Measurements from ENCODE around the gene UBAC1.
"Not testable (repeated sequence)": the region's sequence is repeated elsewhere in the genome, so short reads cannot be mapped to it uniquely, and the experiment has no call there.

UBAC1 gene

GRCh38 chr9:135957431-135957830 is 3.7 kb downstream of the UBAC1 start:
- H3K4me3 ChIP-seq (ENCODE audit: low read length in 2 of 2), result no peak overlapping the region
- no peaks in the 10 kb centered on the region for H3K27me3 ChIP-seq (ENCODE audit: control insufficient read depth in 1 of 2, insufficient read depth in 2 of 2, low read length in 2 of 2)
- peaks cover 21% of the 10 kb centered on the region for H3K4me1 ChIP-seq (ENCODE audit: control insufficient read depth, insufficient read depth, low read length)
- no peak overlapping the region for H3K27ac ChIP-seq (ENCODE audit: low read length)
- H3K9me3 ChIP-seq (ENCODE audit: control insufficient read depth in 2 of 2, low read length in 2 of 2), result no peaks in the 10 kb centered on the region
- H3K9ac ChIP-seq (ENCODE audit: low read length in 2 of 2), result no peak overlapping the region
- H3K36me3 ChIP-seq (ENCODE audit: control insufficient read depth in 2 of 2, insufficient read depth in 2 of 2, low read length in 2 of 2), result peaks cover 5 to 16% of the 10 kb centered on the region in 2 donors

GRCh38 chr9:135956802-135957174 is 4.4 kb downstream of the UBAC1 start:
- no peak overlapping the region for H3K27ac ChIP-seq (ENCODE audit: low read length)
- no peaks in the 10 kb centered on the region for H3K9me3 ChIP-seq (ENCODE audit: control insufficient read depth in 2 of 2, low read length in 2 of 2)
- peaks cover 12 to 22% of the 10 kb centered on the region in 2 donors for H3K36me3 ChIP-seq (ENCODE audit: control insufficient read depth in 2 of 2, insufficient read depth in 2 of 2, low read length in 2 of 2)
- no peak overlapping the region for H3K9ac ChIP-seq (ENCODE audit: low read length in 2 of 2)
- no peaks in the 10 kb centered on the region for H3K27me3 ChIP-seq (ENCODE audit: control insufficient read depth in 1 of 2, insufficient read depth in 2 of 2, low read length in 2 of 2)
- no peak overlapping the region for H3K4me3 ChIP-seq (ENCODE audit: low read length in 2 of 2)
- H3K4me1 ChIP-seq (ENCODE audit: control insufficient read depth, insufficient read depth, low read length), result peaks cover 21% of the 10 kb centered on the region

GRCh38 chr9:135955934-135956801 is 5.0 kb downstream of the UBAC1 start:
- no peak overlapping the region for H3K4me3 ChIP-seq (ENCODE audit: low read length in 2 of 2)
- H3K9ac ChIP-seq (ENCODE audit: low read length in 2 of 2), result no peak overlapping the region

GRCh38 chr9:135952664-135953206 is 8.4 kb downstream of the UBAC1 start:
- Histone ChIP-seq H3K9me3 (ENCODE audit: control insufficient read depth in 2 of 2, low read length in 2 of 2) (no peaks in the 10 kb centered on the region), H3K4me3 (ENCODE audit: low read length in 2 of 2) (no peak overlapping the region), H3K9ac (ENCODE audit: low read length in 2 of 2) (no peak overlapping the region), H3K27ac (ENCODE audit: low read length) (no peak overlapping the region), H3K36me3 (ENCODE audit: control insufficient read depth in 2 of 2, insufficient read depth in 2 of 2, low read length in 2 of 2) (peaks cover 23 to 34% of the 10 kb centered on the region in 2 donors), H3K27me3 (ENCODE audit: control insufficient read depth in 1 of 2, insufficient read depth in 2 of 2, low read length in 2 of 2) (no peaks in the 10 kb centered on the region), H3K4me1 (ENCODE audit: control insufficient read depth, insufficient read depth, low read length) (peaks cover 2% of the 10 kb centered on the region)

More at GRCh38 chr9:135955934-135956801, 5.0 kb downstream of the UBAC1 start:
- H3K27me3 ChIP-seq (ENCODE audit: control insufficient read depth in 1 of 2, insufficient read depth in 2 of 2, low read length in 2 of 2), result no peaks in the 10 kb centered on the region
- H3K27ac ChIP-seq (ENCODE audit: low read length), result no peak overlapping the region
- peaks cover 19% of the 10 kb centered on the region for H3K4me1 ChIP-seq (ENCODE audit: control insufficient read depth, insufficient read depth, low read length)
- no peaks in the 10 kb centered on the region for H3K9me3 ChIP-seq (ENCODE audit: control insufficient read depth in 2 of 2, low read length in 2 of 2)
- peaks cover 12 to 22% of the 10 kb centered on the region in 2 donors for H3K36me3 ChIP-seq (ENCODE audit: control insufficient read depth in 2 of 2, insufficient read depth in 2 of 2, low read length in 2 of 2)

- Histone ChIP-seq H3K9me3 (ENCODE audit: control insufficient read depth in 2 of 2, low read length in 2 of 2) (no peaks in the 10 kb centered on the region), H3K27me3 (ENCODE audit: control insufficient read depth in 1 of 2, insufficient read depth in 2 of 2, low read length in 2 of 2) (no peaks in the 10 kb centered on the region), H3K9ac (ENCODE audit: low read length in 2 of 2) (no peak overlapping the region), H3K4me1 (ENCODE audit: control insufficient read depth, insufficient read depth, low read length) (peaks cover 2% of the 10 kb centered on the region), H3K36me3 (ENCODE audit: control insufficient read depth in 2 of 2, insufficient read depth in 2 of 2, low read length in 2 of 2) (peaks cover 23 to 34% of the 10 kb centered on the region in 2 donors), H3K4me3 (ENCODE audit: low read length in 2 of 2) (no peak overlapping the region), H3K27ac (ENCODE audit: low read length) (no peak overlapping the region)
Observed at GRCh38 chr9:135951889-135952663, 9.1 kb downstream of the UBAC1 start.

GRCh38 chr9:135951310-135951709 is 9.9 kb downstream of the UBAC1 start:
- H3K36me3 ChIP-seq (ENCODE audit: control insufficient read depth in 2 of 2, insufficient read depth in 2 of 2, low read length in 2 of 2), result peaks cover 30 to 41% of the 10 kb centered on the region in 2 donors
- H3K4me1 ChIP-seq (ENCODE audit: control insufficient read depth, insufficient read depth, low read length); H3K9me3 ChIP-seq (ENCODE audit: control insufficient read depth in 2 of 2, low read length in 2 of 2); H3K27me3 ChIP-seq (ENCODE audit: control insufficient read depth in 1 of 2, insufficient read depth in 2 of 2, low read length in 2 of 2); H3K4me3 ChIP-seq (ENCODE audit: low read length in 2 of 2); H3K27ac ChIP-seq (ENCODE audit: low read length); H3K9ac ChIP-seq (ENCODE audit: low read length in 2 of 2): not testable (repeated sequence)

GRCh38 chr9:135950841-135951240 is 10.3 kb downstream of the UBAC1 start:
- H3K4me1 ChIP-seq (ENCODE audit: control insufficient read depth, insufficient read depth, low read length); H3K27ac ChIP-seq (ENCODE audit: low read length); H3K9ac ChIP-seq (ENCODE audit: low read length in 2 of 2); H3K9me3 ChIP-seq (ENCODE audit: control insufficient read depth in 2 of 2, low read length in 2 of 2); H3K27me3 ChIP-seq (ENCODE audit: control insufficient read depth in 1 of 2, insufficient read depth in 2 of 2, low read length in 2 of 2); H3K4me3 ChIP-seq (ENCODE audit: low read length in 2 of 2): not testable (repeated sequence)
- peaks cover 35 to 45% of the 10 kb centered on the region in 2 donors for H3K36me3 ChIP-seq (ENCODE audit: control insufficient read depth in 2 of 2, insufficient read depth in 2 of 2, low read length in 2 of 2)

- Histone ChIP-seq H3K36me3 (ENCODE audit: control insufficient read depth in 2 of 2, insufficient read depth in 2 of 2, low read length in 2 of 2) (peaks cover 41 to 51% of the 10 kb centered on the region in 2 donors), H3K27me3 (ENCODE audit: control insufficient read depth in 1 of 2, insufficient read depth in 2 of 2, low read length in 2 of 2) (no peaks in the 10 kb centered on the region), H3K27ac (ENCODE audit: low read length) (no peak overlapping the region), H3K4me3 (ENCODE audit: low read length in 2 of 2) (no peak overlapping the region), H3K4me1 (ENCODE audit: control insufficient read depth, insufficient read depth, low read length) (no peaks in the 10 kb centered on the region), H3K9ac (ENCODE audit: low read length in 2 of 2) (no peak overlapping the region), H3K9me3 (ENCODE audit: control insufficient read depth in 2 of 2, low read length in 2 of 2) (no peaks in the 10 kb centered on the region)
Observed at GRCh38 chr9:135950135-135950682, 11.0 kb downstream of the UBAC1 start.

GRCh38 chr9:135949501-135950134 is 11.6 kb downstream of the UBAC1 start:
- H3K27ac ChIP-seq (ENCODE audit: low read length), result no peak overlapping the region
- H3K27me3 ChIP-seq (ENCODE audit: control insufficient read depth in 1 of 2, insufficient read depth in 2 of 2, low read length in 2 of 2), result no peaks in the 10 kb centered on the region
- H3K4me3 ChIP-seq (ENCODE audit: low read length in 2 of 2), result no peak overlapping the region
- peaks cover 47 to 54% of the 10 kb centered on the region in 2 donors for H3K36me3 ChIP-seq (ENCODE audit: control insufficient read depth in 2 of 2, insufficient read depth in 2 of 2, low read length in 2 of 2)
- H3K4me1 ChIP-seq (ENCODE audit: control insufficient read depth, insufficient read depth, low read length), result no peaks in the 10 kb centered on the region
- no peaks in the 10 kb centered on the region for H3K9me3 ChIP-seq (ENCODE audit: control insufficient read depth in 2 of 2, low read length in 2 of 2)
- H3K9ac ChIP-seq (ENCODE audit: low read length in 2 of 2), result no peak overlapping the region

GRCh38 chr9:135948968-135949367 is 12.2 kb downstream of the UBAC1 start:
- H3K9ac ChIP-seq (ENCODE audit: low read length in 2 of 2), result no peak overlapping the region
- no peaks in the 10 kb centered on the region for H3K27me3 ChIP-seq (ENCODE audit: control insufficient read depth in 1 of 2, insufficient read depth in 2 of 2, low read length in 2 of 2)
- H3K27ac ChIP-seq (ENCODE audit: low read length), result no peak overlapping the region
- peaks cover 49 to 53% of the 10 kb centered on the region in 2 donors for H3K36me3 ChIP-seq (ENCODE audit: control insufficient read depth in 2 of 2, insufficient read depth in 2 of 2, low read length in 2 of 2)
- H3K4me3 ChIP-seq (ENCODE audit: low read length in 2 of 2), result no peak overlapping the region
- no peaks in the 10 kb centered on the region for H3K9me3 ChIP-seq (ENCODE audit: control insufficient read depth in 2 of 2, low read length in 2 of 2)
- no peaks in the 10 kb centered on the region for H3K4me1 ChIP-seq (ENCODE audit: control insufficient read depth, insufficient read depth, low read length)

Data from stomach smooth muscle (tissue), 2 donors.